Panc1 (cell line): ENCODE data around the gene CNPY3. TPM values are rescaled to one million over a fixed set of nuclear protein-coding genes. Genes with fewer than 3 reads are reported as not detected.

Experiments used
- ATAC-seq: fragments of 200-7000 bp; cut with Tn5 transposase; 2 replicates; pipeline ENCODE4 v1.9.1; 2020; ENCODE audit warnings: mild to moderate bottlenecking, moderate library complexity
- BruUV-seq: library from RNA; stranded (reverse); fragments of 400-500 nt; replicated peaks from 2 replicates; lab custom pipeline; 2021; lab: Mats Ljungman, UMichigan
- CTCF ChIA-PET: fragments of 300-600 bp; sonication (Branson Sonifier 250); formaldehyde crosslinking; loops from one replicate; lab custom pipeline; 2022; ENCODE audit warnings: antibody characterized with exemption; lab: Charles Lee
- POLR2A ChIA-PET: fragments of 300-600 bp; sonication (Branson Sonifier 250); formaldehyde crosslinking; loops from one replicate; lab custom pipeline; 2022; ENCODE audit warnings: antibody characterized with exemption; lab: Charles Lee
- DNase-seq: peaks from one replicate; pipeline ENCODE4 v3.0.0-alpha.2; 2010; ENCODE audit warnings: low read depth, low spot score
- H3K27ac ChIP-seq: 2 replicates; pipeline ENCODE4 v1.5.1; 2011; ENCODE audit warnings: mild to moderate bottlenecking, low read length, inconsistent platforms
- H3K27me3 ChIP-seq: fragments of 200-500 bp; sonication (Bioruptor generic); 2 replicates; pipeline ENCODE4 v1.6.0; 2014; ENCODE audit warnings: low read length, inconsistent platforms; ENCODE audit not compliant: control insufficient read depth, insufficient read depth
- H3K36me3 ChIP-seq: fragments of 200-500 bp; sonication (Bioruptor generic); 2 replicates; pipeline ENCODE4 v1.5.1; 2014; ENCODE audit warnings: inconsistent platforms, mild to moderate bottlenecking, low read length, moderate library complexity; ENCODE audit not compliant: control insufficient read depth, insufficient read depth
- H3K4me1 ChIP-seq: 2 replicates; pipeline ENCODE4 v1.5.1; 2011; ENCODE audit warnings: inconsistent platforms, mild to moderate bottlenecking, low read length, moderate library complexity; ENCODE audit not compliant: control insufficient read depth, insufficient read depth
- H3K4me3 ChIP-seq, 2 experiments: 2 replicates each; pipeline ENCODE4 v1.5.1; 2011 to 2012; ENCODE audit warnings: low read depth in 2 of 2, low read length in 2 of 2, mild to moderate bottlenecking in 2 of 2, inconsistent platforms in 1 of 2, moderate library complexity in 1 of 2
- H3K9me3 ChIP-seq: fragments of 200-500 bp; sonication (Bioruptor generic); 2 replicates; pipeline ENCODE4 v1.5.1; 2014; ENCODE audit warnings: low read depth, mild to moderate bottlenecking, inconsistent platforms, low read length, moderate library complexity; ENCODE audit not compliant: control insufficient read depth, insufficient read depth
- POLR2AphosphoS5 ChIP-seq: IDR thresholded peaks from 2 replicates; pipeline ENCODE4 v1.6.1; 2012; ENCODE audit warnings: mild to moderate bottlenecking, low read depth, low read length, moderate library complexity
- SIN3A ChIP-seq: IDR thresholded peaks from 2 replicates; pipeline ENCODE4 v1.6.1; 2012; ENCODE audit warnings: low read depth, mild to moderate bottlenecking, low read length, moderate library complexity, borderline replicate concordance; ENCODE audit not compliant: insufficient read depth
- TCF7L2 ChIP-seq: IDR thresholded peaks from 2 replicates; pipeline ENCODE4 v1.6.1; 2011; ENCODE audit warnings: mild to moderate bottlenecking, low read depth, low read length, inconsistent platforms
- in situ Hi-C: cut with HindIII; loops from 2 replicates; pipeline ENCODE4 v1.10.0; 2016; ENCODE audit warnings: low sequenced_read_pairs, low pct_unique_long_range_greater_than_20kb
- intact Hi-C: fragments of 100-400 bp; cut with micrococcal nuclease; formaldehyde crosslinking; loops from one replicate; pipeline ENCODE4 v1.10.0; 2022; ENCODE audit not compliant: unreplicated experiment
- total RNA-seq: library from RNA; stranded (reverse); gene quantifications from one replicate; pipeline ENCODE4 v1.2.1, GENCODE V29; 2021; ENCODE audit not compliant: unreplicated experiment
- TF ChIP-seq, protein P1 (sequence below), 2 experiments: IDR thresholded peaks; 2 replicates each; pipeline ENCODE4 v1.6.1; 2011 to 2012; ENCODE audit warnings: low read depth in 2 of 2, control low read depth in 1 of 2, low read length in 1 of 2, mild to moderate bottlenecking in 1 of 2, moderate library complexity in 1 of 2; ENCODE audit not compliant: insufficient read depth in 1 of 2
- TF ChIP-seq, protein P2 (sequence below): fragments of 450-650 bp; IDR thresholded peaks from 2 replicates; pipeline ENCODE4 v1.5.1; 2017; ENCODE audit warnings: mild to moderate bottlenecking

The CNPY3 gene
- total RNA-seq, 1 experiment from 2014 or later: 72.8 TPM

DNA sequence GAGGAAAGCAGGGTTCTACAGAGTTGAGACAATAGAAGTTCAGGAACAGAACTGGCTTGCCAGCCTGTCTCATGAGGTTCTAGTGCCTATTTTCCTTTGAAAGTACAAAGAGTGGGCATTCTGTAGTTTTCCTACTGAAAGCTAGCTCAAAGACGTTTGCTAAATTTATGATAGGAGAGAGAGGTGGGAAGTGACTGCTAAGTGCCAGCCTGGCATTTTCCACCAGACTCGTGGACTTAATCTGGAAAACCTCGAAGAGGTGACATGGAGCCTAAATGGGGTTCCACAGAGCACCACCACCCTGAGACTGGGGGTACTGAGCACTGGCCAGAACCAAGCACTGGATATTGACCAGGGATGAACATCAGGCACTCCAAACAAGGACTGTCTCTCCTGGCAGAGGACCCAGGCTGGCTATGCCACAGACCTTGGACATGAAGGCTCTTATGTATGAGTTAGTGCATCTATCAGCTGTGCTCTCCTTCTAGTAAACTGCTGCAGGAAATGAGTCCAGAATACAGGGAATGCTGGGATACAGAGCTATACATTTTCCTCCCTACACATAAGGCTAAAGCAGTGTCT is 42.6 kb downstream of the CNPY3 start:
- intact Hi-C loops: no loop called here
- TF ChIP-seq POLR2AphosphoS5 (no peak), SIN3A (no peak), TCF7L2 (no peak)
- TF ChIP-seq, protein P1, sequence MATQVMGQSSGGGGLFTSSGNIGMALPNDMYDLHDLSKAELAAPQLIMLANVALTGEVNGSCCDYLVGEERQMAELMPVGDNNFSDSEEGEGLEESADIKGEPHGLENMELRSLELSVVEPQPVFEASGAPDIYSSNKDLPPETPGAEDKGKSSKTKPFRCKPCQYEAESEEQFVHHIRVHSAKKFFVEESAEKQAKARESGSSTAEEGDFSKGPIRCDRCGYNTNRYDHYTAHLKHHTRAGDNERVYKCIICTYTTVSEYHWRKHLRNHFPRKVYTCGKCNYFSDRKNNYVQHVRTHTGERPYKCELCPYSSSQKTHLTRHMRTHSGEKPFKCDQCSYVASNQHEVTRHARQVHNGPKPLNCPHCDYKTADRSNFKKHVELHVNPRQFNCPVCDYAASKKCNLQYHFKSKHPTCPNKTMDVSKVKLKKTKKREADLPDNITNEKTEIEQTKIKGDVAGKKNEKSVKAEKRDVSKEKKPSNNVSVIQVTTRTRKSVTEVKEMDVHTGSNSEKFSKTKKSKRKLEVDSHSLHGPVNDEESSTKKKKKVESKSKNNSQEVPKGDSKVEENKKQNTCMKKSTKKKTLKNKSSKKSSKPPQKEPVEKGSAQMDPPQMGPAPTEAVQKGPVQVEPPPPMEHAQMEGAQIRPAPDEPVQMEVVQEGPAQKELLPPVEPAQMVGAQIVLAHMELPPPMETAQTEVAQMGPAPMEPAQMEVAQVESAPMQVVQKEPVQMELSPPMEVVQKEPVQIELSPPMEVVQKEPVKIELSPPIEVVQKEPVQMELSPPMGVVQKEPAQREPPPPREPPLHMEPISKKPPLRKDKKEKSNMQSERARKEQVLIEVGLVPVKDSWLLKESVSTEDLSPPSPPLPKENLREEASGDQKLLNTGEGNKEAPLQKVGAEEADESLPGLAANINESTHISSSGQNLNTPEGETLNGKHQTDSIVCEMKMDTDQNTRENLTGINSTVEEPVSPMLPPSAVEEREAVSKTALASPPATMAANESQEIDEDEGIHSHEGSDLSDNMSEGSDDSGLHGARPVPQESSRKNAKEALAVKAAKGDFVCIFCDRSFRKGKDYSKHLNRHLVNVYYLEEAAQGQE (IDR thresholded peaks at IDR 0.05; ENCODE audit: insufficient read depth in 1 of 2, low read depth in 2 of 2, low read length in 1 of 2): no peak
- TF ChIP-seq, protein P2, sequence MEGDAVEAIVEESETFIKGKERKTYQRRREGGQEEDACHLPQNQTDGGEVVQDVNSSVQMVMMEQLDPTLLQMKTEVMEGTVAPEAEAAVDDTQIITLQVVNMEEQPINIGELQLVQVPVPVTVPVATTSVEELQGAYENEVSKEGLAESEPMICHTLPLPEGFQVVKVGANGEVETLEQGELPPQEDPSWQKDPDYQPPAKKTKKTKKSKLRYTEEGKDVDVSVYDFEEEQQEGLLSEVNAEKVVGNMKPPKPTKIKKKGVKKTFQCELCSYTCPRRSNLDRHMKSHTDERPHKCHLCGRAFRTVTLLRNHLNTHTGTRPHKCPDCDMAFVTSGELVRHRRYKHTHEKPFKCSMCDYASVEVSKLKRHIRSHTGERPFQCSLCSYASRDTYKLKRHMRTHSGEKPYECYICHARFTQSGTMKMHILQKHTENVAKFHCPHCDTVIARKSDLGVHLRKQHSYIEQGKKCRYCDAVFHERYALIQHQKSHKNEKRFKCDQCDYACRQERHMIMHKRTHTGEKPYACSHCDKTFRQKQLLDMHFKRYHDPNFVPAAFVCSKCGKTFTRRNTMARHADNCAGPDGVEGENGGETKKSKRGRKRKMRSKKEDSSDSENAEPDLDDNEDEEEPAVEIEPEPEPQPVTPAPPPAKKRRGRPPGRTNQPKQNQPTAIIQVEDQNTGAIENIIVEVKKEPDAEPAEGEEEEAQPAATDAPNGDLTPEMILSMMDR: no peak
- in situ Hi-C loops: no loop called here
- H3K9me3 ChIP-seq: no peaks in the 10 kb centered on the region
- no peak for DNase-seq
- H3K4me3 ChIP-seq: no peak overlapping the region
- no peak overlapping the region for H3K27ac ChIP-seq
- H3K4me1 ChIP-seq: peaks cover 7% of the 10 kb centered on the region
- H3K36me3 ChIP-seq: no peaks in the 10 kb centered on the region
- no peak for ATAC-seq
- POLR2A ChIA-PET: interaction anchor here (0.7 kb wide), 1 partner anchor 481 kb away, joined by 6 read pairs; no protein-coding TSS in a partner anchor
- no TSS peak for BruUV-seq
- CTCF ChIA-PET: no interaction called here
- no peaks in the 10 kb centered on the region for H3K27me3 ChIP-seq

DNA sequence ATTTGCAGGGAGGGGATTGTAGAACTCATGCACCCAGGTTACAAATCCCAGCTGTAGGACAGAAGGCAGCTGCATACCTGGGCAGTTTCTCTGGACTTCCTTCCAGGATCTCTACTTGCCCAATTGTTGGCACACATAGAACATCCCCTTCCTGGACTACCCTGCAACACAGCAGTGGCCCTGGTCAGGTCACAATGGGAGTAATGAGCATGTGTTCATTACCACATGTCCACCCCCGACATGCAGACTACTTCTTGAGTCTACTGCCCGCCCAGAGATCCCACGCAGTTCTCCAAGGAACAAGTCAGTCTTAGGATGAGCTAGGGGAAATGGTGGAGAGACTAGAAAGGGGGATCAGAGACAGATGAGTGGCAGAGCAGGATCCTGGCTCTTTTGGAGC is 44.6 kb downstream of the CNPY3 start:
- intact Hi-C loops: no loop called here
- POLR2A ChIA-PET: no interaction called here
- ATAC-seq (no peak), DNase-seq (no peak)
- CTCF ChIA-PET: no interaction called here
- TF ChIP-seq SIN3A (no peak), TCF7L2 (no peak), POLR2AphosphoS5 (no peak)
- TF ChIP-seq, protein P1 (IDR thresholded peaks at IDR 0.05; ENCODE audit: insufficient read depth in 1 of 2, low read depth in 2 of 2, low read length in 1 of 2): no peak
- TF ChIP-seq, protein P2: no peak
- H3K9me3 ChIP-seq: no peaks in the 10 kb centered on the region
- no peak overlapping the region for H3K4me3 ChIP-seq
- H3K27me3 ChIP-seq: no peaks in the 10 kb centered on the region
- H3K27ac ChIP-seq: no peak overlapping the region
- no TSS peak for BruUV-seq
- H3K4me1 ChIP-seq: peaks cover 15% of the 10 kb centered on the region
- in situ Hi-C loops: no loop called here
- H3K36me3 ChIP-seq: no peaks in the 10 kb centered on the region
